Fibroblast of villous mesenchyme (primary cell): ENCODE data around the gene LRRK1. TPM values are rescaled to one million over a fixed set of nuclear protein-coding genes. Genes with fewer than 3 reads are reported as not detected.

ENCODE experiments used
- DNase-seq: peaks from one replicate; pipeline ENCODE4 v3.0.0-alpha.2; 2010; ENCODE audit warnings: low read depth
- H3K4me3 ChIP-seq: 2 replicates; pipeline ENCODE4 v1.5.1; 2011; ENCODE audit warnings: low read depth, mild to moderate bottlenecking, low read length
- total RNA-seq: library from RNA; depleted of rRNA; stranded (reverse); fragments of >200 nt; gene quantifications from 2 replicates; pipeline ENCODE4 v1.2.3, GENCODE V29; 2012
- TF ChIP-seq, protein P1 (sequence below): IDR thresholded peaks from 2 replicates; pipeline ENCODE4 v1.5.1; 2012; ENCODE audit warnings: low read depth, mild to moderate bottlenecking, low read length; ENCODE audit not compliant: insufficient read depth

LRRK1 gene
- total RNA-seq, 1 donor: 10.8 TPM

DNA sequence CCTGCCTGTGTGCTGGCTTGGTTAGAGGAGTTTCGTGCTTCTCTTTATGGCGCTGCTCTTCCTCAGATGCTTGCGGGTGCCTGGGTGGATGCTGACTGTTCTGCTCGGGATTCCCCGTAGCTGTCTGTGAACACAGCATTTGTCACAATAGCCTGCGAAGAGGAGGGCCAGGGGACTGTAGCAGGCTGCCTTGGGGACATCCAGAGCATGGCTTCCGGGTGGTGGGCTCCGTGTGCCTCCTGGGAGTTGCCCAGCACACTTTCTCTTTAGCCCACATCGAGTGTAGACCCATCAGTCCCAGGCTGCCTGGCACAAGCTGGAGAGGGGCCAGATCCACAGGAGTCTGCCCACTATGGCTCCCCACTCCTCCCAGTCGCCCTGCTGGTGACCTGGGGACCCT is 22.4 kb downstream of the LRRK1 start:
- no peak overlapping the region for H3K4me3 ChIP-seq
- no peak for DNase-seq
- TF ChIP-seq, protein P1, sequence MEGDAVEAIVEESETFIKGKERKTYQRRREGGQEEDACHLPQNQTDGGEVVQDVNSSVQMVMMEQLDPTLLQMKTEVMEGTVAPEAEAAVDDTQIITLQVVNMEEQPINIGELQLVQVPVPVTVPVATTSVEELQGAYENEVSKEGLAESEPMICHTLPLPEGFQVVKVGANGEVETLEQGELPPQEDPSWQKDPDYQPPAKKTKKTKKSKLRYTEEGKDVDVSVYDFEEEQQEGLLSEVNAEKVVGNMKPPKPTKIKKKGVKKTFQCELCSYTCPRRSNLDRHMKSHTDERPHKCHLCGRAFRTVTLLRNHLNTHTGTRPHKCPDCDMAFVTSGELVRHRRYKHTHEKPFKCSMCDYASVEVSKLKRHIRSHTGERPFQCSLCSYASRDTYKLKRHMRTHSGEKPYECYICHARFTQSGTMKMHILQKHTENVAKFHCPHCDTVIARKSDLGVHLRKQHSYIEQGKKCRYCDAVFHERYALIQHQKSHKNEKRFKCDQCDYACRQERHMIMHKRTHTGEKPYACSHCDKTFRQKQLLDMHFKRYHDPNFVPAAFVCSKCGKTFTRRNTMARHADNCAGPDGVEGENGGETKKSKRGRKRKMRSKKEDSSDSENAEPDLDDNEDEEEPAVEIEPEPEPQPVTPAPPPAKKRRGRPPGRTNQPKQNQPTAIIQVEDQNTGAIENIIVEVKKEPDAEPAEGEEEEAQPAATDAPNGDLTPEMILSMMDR: no peak

DNA sequence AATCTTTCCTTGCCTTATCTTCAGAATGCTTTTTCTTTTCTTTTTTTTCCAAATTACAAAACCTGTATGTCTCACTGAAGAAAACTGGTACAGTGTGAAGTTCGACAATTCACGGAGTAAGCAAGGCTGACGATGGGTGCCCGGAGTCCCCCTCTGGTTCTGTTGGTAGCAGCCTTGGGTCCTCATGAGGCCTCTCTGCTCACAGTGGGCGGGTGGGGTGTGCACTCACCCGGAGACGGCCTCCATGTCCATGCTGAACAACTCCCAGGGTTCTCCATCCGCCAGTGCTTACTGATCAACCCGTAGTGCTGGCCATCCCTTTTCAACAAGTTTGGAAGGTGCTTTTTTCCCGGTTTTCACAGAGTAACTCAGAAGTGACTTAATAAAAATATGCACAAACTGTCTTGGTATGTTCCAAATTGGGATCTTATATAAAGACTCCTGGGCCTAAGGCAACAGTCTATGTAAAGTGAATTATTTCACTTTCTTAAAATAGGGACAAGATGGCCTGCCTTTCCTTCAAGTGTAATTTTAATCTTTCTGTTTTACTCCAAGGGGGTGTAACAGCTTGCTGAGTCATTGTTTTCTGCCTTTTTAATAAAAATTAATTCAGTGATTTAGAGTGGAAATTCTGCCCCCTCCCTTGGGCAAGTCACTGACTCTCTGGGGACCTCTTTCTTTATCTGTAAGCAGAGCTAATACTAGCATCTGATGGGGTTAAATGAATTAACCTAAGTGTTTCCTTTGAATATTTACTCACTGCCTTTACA is 23.7 kb downstream of the LRRK1 start:
- DNase-seq: no peak
- TF ChIP-seq, protein P1: no peak
- H3K4me3 ChIP-seq: no peak overlapping the region

DNA sequence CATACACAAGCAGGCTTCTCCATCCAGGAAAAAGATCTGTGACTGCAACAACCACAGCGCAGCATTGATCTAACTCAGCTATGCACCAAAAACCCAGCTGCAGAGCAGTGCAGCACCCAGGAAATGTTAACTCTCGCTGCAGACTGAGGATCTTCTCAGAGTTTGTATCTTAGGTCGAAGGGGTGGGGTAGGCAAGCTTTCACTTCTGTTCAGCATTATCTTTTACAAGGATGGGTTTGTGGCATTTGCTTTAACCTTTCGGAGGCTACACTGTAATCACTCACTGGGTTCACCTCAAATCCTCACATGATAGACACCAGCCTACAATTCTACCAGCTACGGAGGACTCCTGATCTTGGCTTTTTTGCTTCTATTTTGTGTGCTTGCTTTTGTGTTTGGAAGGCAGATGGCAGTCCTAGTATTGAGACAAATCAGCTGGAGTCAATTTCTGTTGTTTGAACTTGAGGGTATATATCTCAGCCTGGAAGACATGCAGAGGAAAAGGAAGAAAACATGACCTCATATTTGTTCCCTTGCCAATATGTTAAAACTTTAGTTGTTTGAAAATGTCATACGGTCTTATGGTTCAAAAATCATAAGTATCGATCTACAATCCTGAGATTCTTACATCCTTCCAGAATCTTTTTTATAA is 25.2 kb downstream of the LRRK1 start:
- TF ChIP-seq, protein P1: no peak
- peak; percentile 38 for DNase-seq
- H3K4me3 ChIP-seq: no peak overlapping the region

DNA sequence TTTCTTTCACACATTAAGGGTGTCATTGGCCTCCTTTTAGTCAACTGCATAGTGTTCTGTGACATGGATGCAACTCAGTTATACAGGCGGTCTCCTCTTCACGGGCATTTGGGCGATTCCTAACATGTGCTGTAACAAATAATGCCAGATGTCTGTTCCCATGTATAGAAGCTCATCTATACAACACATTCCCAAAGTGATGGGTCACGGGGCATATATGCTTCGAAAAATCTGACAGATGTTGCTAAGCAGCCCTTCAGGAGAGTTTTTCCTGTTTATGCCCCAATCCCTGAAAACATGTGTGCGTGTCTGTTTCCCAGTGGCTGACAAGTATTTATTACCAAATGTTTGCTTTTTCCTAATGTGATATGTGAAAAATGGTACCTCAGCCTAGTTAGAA is 25.8 kb downstream of the LRRK1 start:
- TF ChIP-seq, protein P1: no peak
- no peak overlapping the region for H3K4me3 ChIP-seq
- peak; percentile 23 for DNase-seq

DNA sequence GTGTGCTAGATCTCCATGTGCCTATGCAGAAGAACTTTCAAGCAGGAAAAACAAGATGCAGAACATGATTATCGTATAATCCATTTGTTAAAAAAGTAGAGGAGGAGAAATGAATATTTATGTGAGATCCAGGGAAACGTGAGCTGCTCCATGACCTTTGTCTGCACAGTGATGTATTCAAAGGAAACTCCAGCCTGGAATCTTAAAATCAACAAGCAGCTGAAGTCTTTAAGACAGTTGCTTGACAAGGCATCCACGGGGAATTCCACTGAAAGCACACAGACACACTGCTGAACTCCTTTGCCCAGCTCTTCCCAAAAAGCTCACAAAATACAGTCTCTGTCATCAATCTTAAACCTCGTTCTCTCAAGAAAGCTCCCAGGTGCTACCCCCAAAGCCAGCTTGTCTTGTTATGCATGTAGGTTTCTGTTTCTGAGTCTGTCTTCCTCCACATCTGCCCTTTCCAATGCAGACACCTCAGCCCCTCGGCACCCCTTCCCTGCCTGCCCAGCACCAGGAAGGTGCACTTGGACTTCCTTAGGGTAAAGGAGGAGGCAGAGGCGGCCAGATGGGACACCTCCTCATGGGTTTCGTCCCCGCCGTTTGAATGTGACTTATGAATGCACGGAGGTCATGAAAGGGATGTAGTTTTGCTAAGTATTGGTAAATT is 28.7 kb downstream of the LRRK1 start:
- H3K4me3 ChIP-seq: no peak overlapping the region
- TF ChIP-seq, protein P1: no peak
- DNase-seq: no peak

DNA sequence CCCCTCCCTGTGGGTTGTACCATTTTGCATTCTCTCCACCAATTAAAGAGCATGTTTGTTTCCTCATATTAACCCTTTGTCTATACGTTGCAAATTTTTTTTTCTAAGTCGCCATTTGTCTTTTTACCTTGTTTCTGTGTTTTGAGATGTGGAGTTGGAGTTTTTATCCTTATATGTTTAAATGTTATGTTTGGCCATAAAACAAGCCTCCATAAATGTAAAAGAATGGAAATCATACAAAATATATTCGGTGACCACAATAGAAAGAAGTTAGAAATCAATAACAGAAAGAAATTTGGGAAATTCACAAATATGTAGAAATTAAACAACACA is 29.2 kb downstream of the LRRK1 start:
- TF ChIP-seq, protein P1: no peak

More for the DNA sequence above, 29.2 kb downstream of the LRRK1 start:
- H3K4me3 ChIP-seq: no peak overlapping the region
- no peak for DNase-seq
